H1 (cell line): ENCODE results near the gene MTF1. TPM values are rescaled to one million over a fixed set of nuclear protein-coding genes. Genes with fewer than 3 reads are reported as not detected.

Experiments used
- CTCF ChIA-PET: fragments of 300-600 bp; sonication (Branson Sonifier 250); formaldehyde crosslinking; loops from one replicate; lab custom pipeline; 2021; ENCODE audit not compliant: partially characterized antibody; lab: Charles Lee
- POLR2A ChIA-PET: fragments of 300-600 bp; sonication (Branson Sonifier 250); formaldehyde crosslinking; loops from one replicate; lab custom pipeline; 2021; ENCODE audit warnings: inconsistent platforms; ENCODE audit not compliant: partially characterized antibody; lab: Charles Lee
- DNase-seq, 2 experiments: peaks; one replicate each; pipeline versions ENCODE4 v3.0.0 to v3.0.0-alpha.2; 2010 to 2022; ENCODE audit warnings: low spot score in 2 of 2, low read depth in 1 of 2, mixed read lengths in 1 of 2
- FAIRE-seq: peaks from 2 replicates; lab custom pipeline; 2011; peaks lifted over from hg19 to GRCh38; lab: Jason Lieb, UNC
- H2AFZ ChIP-seq: 2 replicates; pipeline ENCODE4 v1.8.1; 2012; ENCODE audit warnings: low read length, inconsistent platforms
- H2AK5ac ChIP-seq: 2 replicates; pipeline ENCODE4 v1.6.1; 2013; ENCODE audit warnings: low read depth, low read length
- H2BK120ac ChIP-seq: replicated peaks from 2 replicates; pipeline ENCODE3; 2013; ENCODE audit warnings: low read depth, low read length, inconsistent platforms
- H2BK12ac ChIP-seq: 2 replicates; pipeline ENCODE4 v1.6.1; 2013; ENCODE audit warnings: low read depth, low read length
- H2BK15ac ChIP-seq: 2 replicates; pipeline ENCODE4 v1.6.1; 2013; ENCODE audit warnings: low read length
- H2BK20ac ChIP-seq: 2 replicates; pipeline ENCODE4 v1.6.1; 2013; ENCODE audit warnings: low read length
- H2BK5ac ChIP-seq: 2 replicates; pipeline ENCODE4 v1.6.1; 2013; ENCODE audit warnings: low read depth, low read length
- H3K14ac ChIP-seq: 2 replicates; pipeline ENCODE4 v1.6.1; 2013; ENCODE audit warnings: inconsistent platforms; ENCODE audit not compliant: insufficient read length
- H3K18ac ChIP-seq: 2 replicates; pipeline ENCODE4 v1.6.1; 2013; ENCODE audit warnings: low read length; ENCODE audit errors: extremely low read depth
- H3K23ac ChIP-seq: 2 replicates; pipeline ENCODE4 v1.6.1; 2013; ENCODE audit warnings: inconsistent platforms; ENCODE audit not compliant: insufficient read length
- H3K23me2 ChIP-seq: 2 replicates; pipeline ENCODE4 v1.6.1; 2013; ENCODE audit warnings: low read depth, low read length
- H3K27ac ChIP-seq: 2 replicates; pipeline ENCODE4 v1.6.1; 2011; ENCODE audit warnings: low read depth, low read length, inconsistent platforms
- H3K27me3 ChIP-seq, 4 experiments: replicated peaks in 1 of 4; 1 replicate in 1 of 4; 2 replicates in 3 of 4; pipeline versions ENCODE4 v1.6.1 to v1.8.1; 2011 to 2013; ENCODE audit warnings: low read length in 3 of 4, mild to moderate bottlenecking in 3 of 4, inconsistent platforms in 2 of 4, mixed read lengths in 2 of 4, moderate library complexity in 1 of 4; ENCODE audit not compliant: control insufficient read depth in 3 of 4, insufficient read depth in 3 of 4; ENCODE audit errors: extremely low read depth in 1 of 4
- H3K36me3 ChIP-seq, 4 experiments: 2 replicates each; pipeline versions ENCODE4 v1.6.1 to v1.8.1; 2011 to 2013; ENCODE audit warnings: mild to moderate bottlenecking in 4 of 4, low read length in 3 of 4, moderate library complexity in 2 of 4, control low read depth in 1 of 4, inconsistent platforms in 1 of 4; ENCODE audit not compliant: insufficient read depth in 4 of 4, control insufficient read depth in 2 of 4
- H3K4ac ChIP-seq: replicated peaks from 2 replicates; pipeline ENCODE3; 2013; ENCODE audit warnings: low read length, low read depth, mixed read lengths, inconsistent platforms; ENCODE audit not compliant: insufficient read length
- H3K4me1 ChIP-seq, 4 experiments: replicated peaks in 1 of 4; 1 replicate in 1 of 4; 2 replicates in 3 of 4; pipeline versions ENCODE4 v1.6.1 to v1.8.1; 2011 to 2013; ENCODE audit warnings: low read length in 3 of 4, inconsistent platforms in 2 of 4, mixed read lengths in 1 of 4; ENCODE audit not compliant: insufficient read depth in 4 of 4, control insufficient read depth in 3 of 4
- H3K4me2 ChIP-seq, 2 experiments: 2 replicates each; pipeline versions ENCODE4 v1.6.1 to v1.8.1; 2011 to 2013; ENCODE audit warnings: low read depth in 2 of 2, low read length in 2 of 2, control low read depth in 1 of 2, inconsistent platforms in 1 of 2, mild to moderate bottlenecking in 1 of 2; ENCODE audit not compliant: insufficient read depth in 1 of 2
- H3K4me3 ChIP-seq, 4 experiments: fragments of 200-600, 300-600 bp in 1 of 4; sonication (generic), shearing (Covaris generic), sonication (Bioruptor Twin) in 1 of 4; 2 replicates each; pipeline versions ENCODE4 v1.5.1 to v1.8.1; 2011 to 2016; ENCODE audit warnings: low read length in 4 of 4, low read depth in 3 of 4, control low read depth in 2 of 4, inconsistent platforms in 2 of 4, mild to moderate bottlenecking in 2 of 4, mixed read lengths in 1 of 4, moderate library complexity in 1 of 4; ENCODE audit not compliant: insufficient read depth in 2 of 4; ENCODE audit errors: extremely low read depth in 1 of 4
- H3K56ac ChIP-seq: replicated peaks from 2 replicates; pipeline ENCODE3; 2013; ENCODE audit warnings: low read depth, mild to moderate bottlenecking, mixed read lengths, low read length, inconsistent platforms; ENCODE audit not compliant: insufficient read length
- H3K79me1 ChIP-seq: 2 replicates; pipeline ENCODE4 v1.6.1; 2013; ENCODE audit warnings: low read depth, low read length, control low read depth
- H3K79me2 ChIP-seq, 2 experiments: 2 replicates each; pipeline versions ENCODE4 v1.6.1 to v1.8.1; 2012 to 2013; ENCODE audit warnings: low read length in 2 of 2, mild to moderate bottlenecking in 2 of 2, inconsistent platforms in 1 of 2; ENCODE audit not compliant: insufficient read depth in 2 of 2, control insufficient read depth in 1 of 2
- H3K9ac ChIP-seq, 4 experiments: replicated peaks in 1 of 4; 1 replicate in 1 of 4; 2 replicates in 3 of 4; pipeline versions ENCODE4 v1.6.1 to v1.8.1; 2011 to 2013; ENCODE audit warnings: low read depth in 3 of 4, low read length in 3 of 4, control low read depth in 2 of 4, mild to moderate bottlenecking in 2 of 4, moderate library complexity in 2 of 4, inconsistent platforms in 1 of 4; ENCODE audit errors: extremely low read depth in 1 of 4
- H3K9me3 ChIP-seq, 2 experiments: 2 replicates each; pipeline versions ENCODE4 v1.6.1 to v1.8.1; 2012 to 2013; ENCODE audit warnings: mild to moderate bottlenecking in 2 of 2, moderate library complexity in 2 of 2, control low read depth in 1 of 2, inconsistent platforms in 1 of 2, low read depth in 1 of 2, low read length in 1 of 2, mixed read lengths in 1 of 2; ENCODE audit not compliant: insufficient read depth in 2 of 2
- H4K20me1 ChIP-seq, 2 experiments: replicated peaks in 1 of 2; 2 replicates each; pipeline versions ENCODE3 to v1.8.1; 2011 to 2013; ENCODE audit warnings: inconsistent platforms in 2 of 2, low read length in 2 of 2, mild to moderate bottlenecking in 1 of 2; ENCODE audit not compliant: insufficient read depth in 2 of 2, control insufficient read depth in 1 of 2
- H4K5ac ChIP-seq: 2 replicates; pipeline ENCODE4 v1.6.1; 2013; ENCODE audit warnings: low read length, low read depth, mixed read lengths, inconsistent platforms; ENCODE audit not compliant: insufficient read length
- H4K8ac ChIP-seq: 2 replicates; pipeline ENCODE4 v1.8.0; 2013; ENCODE audit warnings: mild to moderate bottlenecking, moderate library complexity, low read length, inconsistent platforms; ENCODE audit not compliant: insufficient read depth; ENCODE audit errors: extremely low read depth
- H4K91ac ChIP-seq: replicated peaks from 2 replicates; pipeline ENCODE3; 2013; ENCODE audit warnings: low read length, mixed read lengths, inconsistent platforms; ENCODE audit not compliant: insufficient read length
- JUN ChIP-seq: IDR thresholded peaks from 2 replicates; pipeline ENCODE4 v1.6.1; 2011; ENCODE audit warnings: low read depth, mild to moderate bottlenecking, improper control_type of control experiment, low read length
- WGBS, 2 experiments: shearing (Covaris generic) in 1 of 2; methylation state at CpG; one replicate each; pipeline versions ENCODE4 v1.1.6 to v1.1.7; 2013 to 2015; ENCODE audit warnings: low lambda C conversion rate in 2 of 2, mixed read lengths in 2 of 2, inconsistent platforms in 1 of 2, low coverage in 1 of 2, missing lambda C conversion rate in 1 of 2; ENCODE audit not compliant: insufficient replicate concordance in 2 of 2, insufficient coverage in 1 of 2, insufficient read length in 1 of 2; ENCODE audit errors: extremely low coverage in 1 of 2, missing lambda C conversion rate in 1 of 2; 5-methylcytosine and 5-hydroxymethylcytosine counted together
- polyA plus RNA-seq, 7 experiments: library from polyadenylated mRNA; depleted of rRNA in 3 of 7; stranded (reverse) in 5 of 7; unstranded in 2 of 7; fragments of >200 nt in 5 of 7; fragments of 200-250 nt in 2 of 7; gene quantifications; 1 replicate in 5 of 7; 2 replicates in 1 of 7; 4 replicates in 1 of 7; pipeline versions ENCODE4 v1.2.1 to v1.2.3, GENCODE V29; 2011 to 2013; ENCODE audit warnings: missing spikeins in 2 of 7, mixed read lengths in 2 of 7
- total RNA-seq: library from RNA; stranded (reverse); fragmentation: NEBNext Ultra II Directional; extraction: Animal tissue kit (Norgen Biotek cat#: 25700); gene quantifications from 2 replicates; pipeline ENCODE4 v1.2.1, GENCODE V29; 2021

MTF1 gene
- total and polyA plus RNA-seq, 2 of the 8 experiments (the other 6 are each of a cell fraction or from before 2014, with no cell fraction given): 4.0 to 15.5 TPM

GRCh38 chr1:37868466-37868865 is 9.1 kb upstream of the MTF1 start:
- Histone ChIP-seq H2AK5ac (no peak overlapping the region), H2BK15ac (no peak overlapping the region), H3K4me3 (no peak overlapping the region), H3K4me2 (no peak overlapping the region), H2AFZ (no peak overlapping the region), H4K91ac (no peak overlapping the region), H3K9me3 (no peaks in the 10 kb centered on the region), H3K23ac (no peak overlapping the region), H3K27me3 (no peaks in the 10 kb centered on the region), H3K18ac (no peak overlapping the region), H3K4me1 (no peaks in the 10 kb centered on the region), H2BK120ac (no peak overlapping the region), H3K56ac (no peak overlapping the region), H2BK20ac (no peak overlapping the region)
- no peak for TF ChIP-seq JUN
- TF ChIP-seq, all 59 proteins: peak for 0
- Histone ChIP-seq H4K5ac (no peak overlapping the region), H3K4ac (no peak overlapping the region), H4K8ac (no peak overlapping the region), H2BK12ac (no peak overlapping the region), H3K27ac (no peak overlapping the region), H3K23me2 (no peaks in the 10 kb centered on the region; the same call in 1 of the 2 replicates), H4K20me1 (peaks cover 0 to 3% of the 10 kb centered on the region in 2 experiments), H3K79me2 (no peaks in the 10 kb centered on the region), H3K14ac (no peak overlapping the region), H3K36me3 (peaks cover 7 to 29% (median 20%) of the 10 kb centered on the region in 4 experiments; a peak in 6 of 8 replicates), H3K9ac (no peak overlapping the region), H3K79me1 (no peaks in the 10 kb centered on the region), H2BK5ac (no peak overlapping the region)
- CTCF ChIA-PET: interaction anchor here (0.7 to 1.3 kb wide), 2 partner anchors 12 to 83 kb away, joined by 3 to 6 read pairs; no protein-coding TSS in a partner anchor
- no peak for DNase-seq
- no peak for FAIRE-seq
- WGBS, 2 experiments: 96% methylated on average over 2 of the region's 2 CpGs; no CpG with 5 or more reads in 1 of the 2 experiments
- POLR2A ChIA-PET: interaction anchor here (1.6 kb wide), 1 partner anchor 63 kb away, joined by 3 read pairs; no protein-coding TSS in a partner anchor
